Measurements from ENCODE around the gene CDH4.
"Not testable (repeated sequence)": the region's sequence is repeated elsewhere in the genome, so short reads cannot be mapped to it uniquely, and the experiment has no call there.

CDH4 gene

GRCh38 chr20:61422636-61423425, 170.8 kb downstream of the CDH4 start:
- no peak for DNase-seq

GRCh38 chr20:61424011-61424627, 172.1 kb downstream of the CDH4 start:
- no peak for DNase-seq

GRCh38 chr20:61424628-61425420, 172.8 kb downstream of the CDH4 start:
- no peak for DNase-seq

GRCh38 chr20:61425541-61425991, 173.5 kb downstream of the CDH4 start:
- DNase-seq = not testable (repeated sequence)

GRCh38 chr20:61426352-61426751, 174.3 kb downstream of the CDH4 start:
- no peak for DNase-seq

GRCh38 chr20:61429458-61430227, 177.6 kb downstream of the CDH4 start:
- DNase-seq = no peak

GRCh38 chr20:61430228-61430624, 178.2 kb downstream of the CDH4 start:
- DNase-seq = no peak

- no peak for DNase-seq
These were observed 181.1 kb downstream of the CDH4 start for GRCh38 chr20:61433176-61433575.

- no peak for DNase-seq
These were observed 181.8 kb downstream of the CDH4 start for GRCh38 chr20:61433816-61434215.

- DNase-seq = no peak
These were observed 182.3 kb downstream of the CDH4 start for GRCh38 chr20:61434341-61434781.

- no peak for DNase-seq
These were observed 183.2 kb downstream of the CDH4 start for GRCh38 chr20:61435184-61435822.

- DNase-seq = no peak
These were observed 183.8 kb downstream of the CDH4 start for GRCh38 chr20:61435823-61436220.

GRCh38 chr20:61436283-61436666, 184.2 kb downstream of the CDH4 start:
- DNase-seq = no peak

- DNase-seq = no peak
These were observed 184.7 kb downstream of the CDH4 start for GRCh38 chr20:61436667-61437279.

GRCh38 chr20:61437280-61438206, 185.5 kb downstream of the CDH4 start:
- no peak for DNase-seq

GRCh38 chr20:61438285-61438684, 186.2 kb downstream of the CDH4 start:
- no peak for DNase-seq

GRCh38 chr20:61439251-61439650, 187.2 kb downstream of the CDH4 start:
- no peak for DNase-seq

GRCh38 chr20:61440548-61441055, 188.5 kb downstream of the CDH4 start:
- no peak for DNase-seq

GRCh38 chr20:61441537-61441936, 189.5 kb downstream of the CDH4 start:
- no peak for DNase-seq

GRCh38 chr20:61442075-61442670, 190.1 kb downstream of the CDH4 start:
- no peak for DNase-seq

Measured in CD4-positive, alpha-beta T cell treated with Interleukin-17A for 1 hour (primary cell).